ENCODE results near the gene ZNF511.

The ZNF511 gene

GRCh38 chr10:133353988-133354605 is 45.4 kb downstream of the ZNF511 start:
- DNase-seq (ENCODE audit: low spot score): no peak

- no peak for DNase-seq (ENCODE audit: low spot score)
Measured at GRCh38 chr10:133354672-133355240, 46.0 kb downstream of the ZNF511 start.

- DNase-seq (ENCODE audit: low spot score): no peak
Measured at GRCh38 chr10:133355266-133355665, 46.6 kb downstream of the ZNF511 start.

- DNase-seq (ENCODE audit: low spot score): no peak
Measured at GRCh38 chr10:133355991-133356390, 47.3 kb downstream of the ZNF511 start.

- no peak for DNase-seq (ENCODE audit: low spot score)
Measured at GRCh38 chr10:133356549-133357284, 48.0 kb downstream of the ZNF511 start.

GRCh38 chr10:133357285-133358161 is 48.8 kb downstream of the ZNF511 start, which contains the start of gene FUOM:
TSS of gene FUOM (minus strand) at chr10:133358019. CDS start at chr10:133358007, 12 bp downstream.
- no peak for DNase-seq (ENCODE audit: low spot score)

- no peak for DNase-seq (ENCODE audit: low spot score)
Measured at GRCh38 chr10:133358162-133358924, 49.6 kb downstream of the ZNF511 start.

- no peak for DNase-seq (ENCODE audit: low spot score)
Measured at GRCh38 chr10:133358925-133359310, 50.2 kb downstream of the ZNF511 start.

GRCh38 chr10:133359554-133359971 is 50.8 kb downstream of the ZNF511 start:
- DNase-seq (ENCODE audit: low spot score): no peak

GRCh38 chr10:133359972-133360610 is 51.4 kb downstream of the ZNF511 start:
- DNase-seq (ENCODE audit: low spot score): no peak

GRCh38 chr10:133361227-133361626 is 52.5 kb downstream of the ZNF511 start:
- DNase-seq (ENCODE audit: low spot score): no peak

GRCh38 chr10:133361773-133362441 is 53.2 kb downstream of the ZNF511 start:
- DNase-seq (ENCODE audit: low spot score): no peak

All from left forelimb (tissue), 1 donor.